Measurements from ENCODE around the gene MPV17L2. TPM values are rescaled to one million over a fixed set of nuclear protein-coding genes. Genes with fewer than 3 reads are reported as not detected.

MPV17L2 gene
- total and polyA plus RNA-seq, 2 donors from 2014 or later = 11.5 to 31.1 TPM

GRCh38 chr19:18153556-18154134 is 39.4 kb upstream of the MPV17L2 start:
- Histone ChIP-seq H3K4me3 (ENCODE audit: low read length in 3 of 3) (peak overlapping the region; percentile 63 to 86 (median 63)), H3K27me3 (ENCODE audit: control insufficient read depth, insufficient read depth, low read length) (no peaks in the 10 kb centered on the region), H3K9ac (ENCODE audit: low read length in 3 of 3) (peak overlapping the region; percentile 2 to 90 (median 41)), H3K36me3 (ENCODE audit: control insufficient read depth in 2 of 3, insufficient read depth in 3 of 3, low read length in 3 of 3) (peaks cover 0 to 4% (median 0%) of the 10 kb centered on the region in 3 donors), H3K27ac (ENCODE audit: low read depth in 2 of 2, low read length in 2 of 2) (peak overlapping the region; percentile 80 to 87), H3K4me1 (ENCODE audit: control insufficient read depth in 2 of 3, insufficient read depth in 2 of 3, low read depth in 1 of 3, low read length in 3 of 3) (peaks cover 0 to 33% (median 16%) of the 10 kb centered on the region in 3 donors), H3K9me3 (ENCODE audit: control insufficient read depth in 2 of 3, insufficient read depth in 1 of 3, low read length in 3 of 3) (no peaks in the 10 kb centered on the region)
- intact Hi-C loops (cut with DNase I) = no loop called here
- DNase-seq = peak in 2 of 5 donors; percentile 48 to 88
- no peak for FAIRE-seq
- TF ChIP-seq CTCF (IDR thresholded peaks at IDR 0.05; ENCODE audit: borderline replicate concordance, extremely low read depth, insufficient read depth) = no peak

GRCh38 chr19:18155095-18156087 is 37.6 kb upstream of the MPV17L2 start:
- H3K27me3 ChIP-seq (ENCODE audit: control insufficient read depth, insufficient read depth, low read length) = no peaks in the 10 kb centered on the region
- H3K27ac ChIP-seq (ENCODE audit: low read depth in 2 of 2, low read length in 2 of 2) = no peak overlapping the region
- TF ChIP-seq CTCF (IDR thresholded peaks at IDR 0.05; ENCODE audit: borderline replicate concordance, extremely low read depth, insufficient read depth) = no peak
- peaks cover 0 to 4% (median 0%) of the 10 kb centered on the region in 3 donors for H3K36me3 ChIP-seq (ENCODE audit: control insufficient read depth in 2 of 3, insufficient read depth in 3 of 3, low read length in 3 of 3)
- no peak overlapping the region for H3K4me3 ChIP-seq (ENCODE audit: low read length in 3 of 3)
- intact Hi-C loops (cut with DNase I) = no loop called here
- FAIRE-seq (no peak), DNase-seq (no peak)
- peaks cover 0 to 33% (median 16%) of the 10 kb centered on the region in 3 donors for H3K4me1 ChIP-seq (ENCODE audit: control insufficient read depth in 2 of 3, insufficient read depth in 2 of 3, low read depth in 1 of 3, low read length in 3 of 3)
- H3K9ac ChIP-seq (ENCODE audit: low read length in 3 of 3) = no peak overlapping the region
- H3K9me3 ChIP-seq (ENCODE audit: control insufficient read depth in 2 of 3, insufficient read depth in 1 of 3, low read length in 3 of 3) = no peaks in the 10 kb centered on the region

GRCh38 chr19:18156268-18156667 is 36.8 kb upstream of the MPV17L2 start:
- DNase-seq = no peak
- peak overlapping the region; percentile 65 to 75 for H3K27ac ChIP-seq (ENCODE audit: low read depth in 2 of 2, low read length in 2 of 2)
- H3K4me3 ChIP-seq (ENCODE audit: low read length in 3 of 3) = no peak overlapping the region
- H3K27me3 ChIP-seq (ENCODE audit: control insufficient read depth, insufficient read depth, low read length) = no peaks in the 10 kb centered on the region
- H3K4me1 ChIP-seq (ENCODE audit: control insufficient read depth in 2 of 3, insufficient read depth in 2 of 3, low read depth in 1 of 3, low read length in 3 of 3) = peaks cover 0 to 36% (median 16%) of the 10 kb centered on the region in 3 donors
- no peak for TF ChIP-seq CTCF (IDR thresholded peaks at IDR 0.05; ENCODE audit: borderline replicate concordance, extremely low read depth, insufficient read depth)
- peaks cover 0 to 4% (median 0%) of the 10 kb centered on the region in 3 donors for H3K36me3 ChIP-seq (ENCODE audit: control insufficient read depth in 2 of 3, insufficient read depth in 3 of 3, low read length in 3 of 3)
- no peaks in the 10 kb centered on the region for H3K9me3 ChIP-seq (ENCODE audit: control insufficient read depth in 2 of 3, insufficient read depth in 1 of 3, low read length in 3 of 3)
- no peak for FAIRE-seq
- peak overlapping the region in 2 of 3 donors; percentile 28 to 59 for H3K9ac ChIP-seq (ENCODE audit: low read length in 3 of 3)
- intact Hi-C loops (cut with DNase I) = no loop called here
